Loucy (cell line): ENCODE results near the gene BRAF.
"Not testable (repeated sequence)": the region's sequence is repeated elsewhere in the genome, so short reads cannot be mapped to it uniquely, and the experiment has no call there.

Experiments used
- EZH2phosphoT487 ChIP-seq: fragments of 200-600 bp; IDR thresholded peaks from 2 replicates; pipeline ENCODE4 v1.6.1; 2018; ENCODE audit warnings: antibody characterized with exemption, mild to moderate bottlenecking, moderate library complexity, borderline replicate concordance
- TF ChIP-seq, protein P1 (sequence below): fragments of 200-600 bp; sonication (generic); conservative IDR thresholded peaks from 2 replicates; pipeline ENCODE4 v1.5.1; 2014; ENCODE audit warnings: mild to moderate bottlenecking, antibody characterized with exemption, low read length

DNA sequence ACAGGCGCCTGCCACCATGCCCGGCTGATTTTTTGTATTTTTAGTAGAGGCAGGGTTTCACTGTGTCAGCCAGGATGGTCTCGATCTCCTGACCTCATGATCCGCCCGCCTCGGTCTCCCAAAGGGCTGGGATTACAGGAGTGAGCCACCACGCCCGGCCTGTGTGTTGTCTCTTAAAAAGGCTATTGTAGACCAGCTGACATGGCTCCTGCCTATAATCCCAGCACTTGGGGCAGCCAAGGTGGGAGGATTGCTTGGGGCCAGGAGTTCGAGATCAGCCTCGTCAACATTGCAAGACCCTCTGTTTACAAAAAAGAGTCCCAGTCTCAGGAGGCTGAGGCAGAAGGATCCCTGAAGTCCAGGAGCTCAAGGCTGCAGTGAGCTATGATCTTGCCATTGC is 230.9 kb downstream of the BRAF start:
- TF ChIP-seq, protein P1, sequence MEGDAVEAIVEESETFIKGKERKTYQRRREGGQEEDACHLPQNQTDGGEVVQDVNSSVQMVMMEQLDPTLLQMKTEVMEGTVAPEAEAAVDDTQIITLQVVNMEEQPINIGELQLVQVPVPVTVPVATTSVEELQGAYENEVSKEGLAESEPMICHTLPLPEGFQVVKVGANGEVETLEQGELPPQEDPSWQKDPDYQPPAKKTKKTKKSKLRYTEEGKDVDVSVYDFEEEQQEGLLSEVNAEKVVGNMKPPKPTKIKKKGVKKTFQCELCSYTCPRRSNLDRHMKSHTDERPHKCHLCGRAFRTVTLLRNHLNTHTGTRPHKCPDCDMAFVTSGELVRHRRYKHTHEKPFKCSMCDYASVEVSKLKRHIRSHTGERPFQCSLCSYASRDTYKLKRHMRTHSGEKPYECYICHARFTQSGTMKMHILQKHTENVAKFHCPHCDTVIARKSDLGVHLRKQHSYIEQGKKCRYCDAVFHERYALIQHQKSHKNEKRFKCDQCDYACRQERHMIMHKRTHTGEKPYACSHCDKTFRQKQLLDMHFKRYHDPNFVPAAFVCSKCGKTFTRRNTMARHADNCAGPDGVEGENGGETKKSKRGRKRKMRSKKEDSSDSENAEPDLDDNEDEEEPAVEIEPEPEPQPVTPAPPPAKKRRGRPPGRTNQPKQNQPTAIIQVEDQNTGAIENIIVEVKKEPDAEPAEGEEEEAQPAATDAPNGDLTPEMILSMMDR, result not testable (repeated sequence)
- not testable (repeated sequence) for TF ChIP-seq EZH2phosphoT487
